Measurements from ENCODE around the gene TMUB1. TPM values are rescaled to one million over a fixed set of nuclear protein-coding genes. Genes with fewer than 3 reads are reported as not detected.

Gene TMUB1
- total and polyA plus RNA-seq, 9 of the 15 experiments (the other 6 are each of a cell fraction or from before 2014, with no cell fraction given) = 0.14 to 241 (median 74.1) TPM

- TF ChIP-seq DACH1 (IDR thresholded peaks at IDR 0.05; ENCODE audit: partially characterized antibody) (no peak), CREB1 (IDR thresholded peaks at IDR 0.05) (no peak), CREB1 (CRISPR knock-in tag; IDR thresholded peaks at IDR 0.05) (0 out of 2 replicates have a peak, but pooled peaks have one; percentile 26), ESRRB (CRISPR knock-in tag; IDR thresholded peaks at IDR 0.05; ENCODE audit: borderline replicate concordance) (no peak), TFAM (CRISPR knock-in tag; conservative IDR thresholded peaks at IDR 0.05) (no peak), CEBPZ (IDR thresholded peaks at IDR 0.05; ENCODE audit: borderline replicate concordance, low read depth, low read length) (no peak), ARID3B (CRISPR knock-in tag; IDR thresholded peaks at IDR 0.05; ENCODE audit: borderline replicate concordance) (no peak), KHSRP (IDR thresholded peaks at IDR 0.05) (no peak), KDM2B (CRISPR knock-in tag; IDR thresholded peaks at IDR 0.05) (no peak), CHD7 (IDR thresholded peaks at IDR 0.05; ENCODE audit: low read depth, low read length) (no peak)
Observed at GRCh38 chr7:151082141-151083070, 887 bp downstream of the TMUB1 start (continued).

Data from K562 (cell line).